ENCODE data around the gene UGT3A2. TPM values are rescaled to one million over a fixed set of nuclear protein-coding genes. Genes with fewer than 3 reads are reported as not detected.
"Not testable (repeated sequence)": the region's sequence is repeated elsewhere in the genome, so short reads cannot be mapped to it uniquely, and the experiment has no call there.

Gene UGT3A2
- polyA plus RNA-seq, 1 of the 3 experiments (the other 2 are of a cell fraction) = 0.05 TPM

DNA sequence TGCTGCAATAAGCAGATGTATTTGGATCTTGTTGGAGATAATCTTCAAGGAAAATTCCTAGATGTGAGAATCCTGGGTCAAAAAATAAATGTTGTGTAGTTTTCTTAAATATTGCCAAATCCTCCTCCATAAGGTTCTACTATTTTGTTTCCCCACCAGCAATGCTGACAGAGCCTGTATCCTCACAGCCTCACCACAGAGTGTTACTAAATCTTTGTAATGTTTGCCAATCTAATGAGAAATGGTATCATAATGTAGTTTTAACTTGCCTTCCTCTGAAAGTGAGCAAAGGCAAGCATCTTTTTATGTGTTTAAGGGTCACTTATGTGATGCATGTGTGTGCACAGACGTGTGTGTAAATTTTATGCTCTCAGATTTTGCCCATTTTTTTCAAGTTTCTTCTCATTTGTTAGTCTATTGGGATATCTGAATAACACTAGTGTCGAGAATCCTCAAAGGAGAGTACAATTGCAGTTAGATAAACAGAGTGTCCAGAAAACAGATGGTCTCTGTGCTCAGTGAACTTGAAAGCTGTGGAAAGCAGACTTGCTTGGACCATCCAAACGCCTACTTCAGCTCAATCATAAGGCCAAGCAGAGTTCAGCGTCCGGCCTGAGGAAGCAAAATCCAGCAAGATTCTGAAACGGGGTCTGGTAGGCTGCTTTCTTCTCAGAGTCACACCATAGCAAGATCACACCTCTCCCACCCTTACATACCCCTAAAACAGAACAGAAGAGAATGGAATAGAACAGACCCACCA, 39.8 kb downstream of the UGT3A2 start:
- DNase-seq = no peak
- H3K4me1 ChIP-seq (ENCODE audit: control insufficient read depth in 1 of 2, insufficient read depth in 2 of 2, low read depth in 1 of 2, low read length in 1 of 2) = peaks cover 0 to 20% of the 10 kb centered on the region in 2 experiments; a peak in 1 of 4 replicates
- H3K9me3 ChIP-seq = no peaks in the 10 kb centered on the region
- H3F3A ChIP-seq (replicated peaks; ENCODE audit: insufficient read depth) = no peaks in the 10 kb centered on the region
- no peaks in the 10 kb centered on the region for H4K20me1 ChIP-seq (ENCODE audit: insufficient read depth)
- H3K36me3 ChIP-seq (replicated peaks in 1 of 2; ENCODE audit: control insufficient read depth in 1 of 2, insufficient read depth in 2 of 2, low read length in 1 of 2) = no peaks in the 10 kb centered on the region
- no peak overlapping the region for H3K4me2 ChIP-seq
- no peak overlapping the region for H3K4me3 ChIP-seq (ENCODE audit: low read depth in 2 of 2, low read length in 1 of 2)
- POLR2A ChIA-PET = no interaction called here
- H3K27me3 ChIP-seq (ENCODE audit: insufficient read depth) = no peaks in the 10 kb centered on the region
- no peak for TF ChIP-seq GABPA (IDR thresholded peaks at IDR 0.05; ENCODE audit: low read depth)
- no peak for TF ChIP-seq RAD21 (IDR thresholded peaks at IDR 0.05; ENCODE audit: low read length)
- no peak for TF ChIP-seq MXI1 (IDR thresholded peaks at IDR 0.05; ENCODE audit: low read depth, low read length)
- no peak for TF ChIP-seq YY1 (IDR thresholded peaks at IDR 0.05; ENCODE audit: low read depth)
- no peak for TF ChIP-seq MEF2A (IDR thresholded peaks at IDR 0.05; ENCODE audit: borderline replicate concordance, low read depth)
- no peak for TF ChIP-seq SMC3 (IDR thresholded peaks at IDR 0.05; ENCODE audit: low read depth, low read length)
- TF ChIP-seq, protein P1, sequence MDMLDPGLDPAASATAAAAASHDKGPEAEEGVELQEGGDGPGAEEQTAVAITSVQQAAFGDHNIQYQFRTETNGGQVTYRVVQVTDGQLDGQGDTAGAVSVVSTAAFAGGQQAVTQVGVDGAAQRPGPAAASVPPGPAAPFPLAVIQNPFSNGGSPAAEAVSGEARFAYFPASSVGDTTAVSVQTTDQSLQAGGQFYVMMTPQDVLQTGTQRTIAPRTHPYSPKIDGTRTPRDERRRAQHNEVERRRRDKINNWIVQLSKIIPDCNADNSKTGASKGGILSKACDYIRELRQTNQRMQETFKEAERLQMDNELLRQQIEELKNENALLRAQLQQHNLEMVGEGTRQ (IDR thresholded peaks at IDR 0.05; ENCODE audit: borderline replicate concordance, low read depth, low read length) = no peak
- no peak for TF ChIP-seq FOXJ3 (CRISPR knock-in tag; IDR thresholded peaks at IDR 0.05)
- TF ChIP-seq JUND (IDR thresholded peaks at IDR 0.05) = no peak
- no peak for TF ChIP-seq TAF1 (IDR thresholded peaks at IDR 0.05; ENCODE audit: borderline replicate concordance, low read depth, low read length)
- no peak for TF ChIP-seq SIN3A (IDR thresholded peaks at IDR 0.05; ENCODE audit: borderline replicate concordance, low read depth, low read length)
- no peak for TF ChIP-seq EZH2phosphoT487 (IDR thresholded peaks at IDR 0.05; ENCODE audit: borderline replicate concordance, low read depth)
- no peak for TF ChIP-seq FOSL2 (IDR thresholded peaks at IDR 0.05; ENCODE audit: borderline replicate concordance, low read depth)
- TF ChIP-seq, protein P2, sequence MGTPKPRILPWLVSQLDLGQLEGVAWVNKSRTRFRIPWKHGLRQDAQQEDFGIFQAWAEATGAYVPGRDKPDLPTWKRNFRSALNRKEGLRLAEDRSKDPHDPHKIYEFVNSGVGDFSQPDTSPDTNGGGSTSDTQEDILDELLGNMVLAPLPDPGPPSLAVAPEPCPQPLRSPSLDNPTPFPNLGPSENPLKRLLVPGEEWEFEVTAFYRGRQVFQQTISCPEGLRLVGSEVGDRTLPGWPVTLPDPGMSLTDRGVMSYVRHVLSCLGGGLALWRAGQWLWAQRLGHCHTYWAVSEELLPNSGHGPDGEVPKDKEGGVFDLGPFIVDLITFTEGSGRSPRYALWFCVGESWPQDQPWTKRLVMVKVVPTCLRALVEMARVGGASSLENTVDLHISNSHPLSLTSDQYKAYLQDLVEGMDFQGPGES (IDR thresholded peaks at IDR 0.05; ENCODE audit: low read depth, low read length) = no peak
- no peak for TF ChIP-seq NRF1 (IDR thresholded peaks at IDR 0.05; ENCODE audit: low read depth, low read length)
- no peak for TF ChIP-seq RCOR1 (IDR thresholded peaks at IDR 0.05; ENCODE audit: low read length)
- TF ChIP-seq, protein P3, sequence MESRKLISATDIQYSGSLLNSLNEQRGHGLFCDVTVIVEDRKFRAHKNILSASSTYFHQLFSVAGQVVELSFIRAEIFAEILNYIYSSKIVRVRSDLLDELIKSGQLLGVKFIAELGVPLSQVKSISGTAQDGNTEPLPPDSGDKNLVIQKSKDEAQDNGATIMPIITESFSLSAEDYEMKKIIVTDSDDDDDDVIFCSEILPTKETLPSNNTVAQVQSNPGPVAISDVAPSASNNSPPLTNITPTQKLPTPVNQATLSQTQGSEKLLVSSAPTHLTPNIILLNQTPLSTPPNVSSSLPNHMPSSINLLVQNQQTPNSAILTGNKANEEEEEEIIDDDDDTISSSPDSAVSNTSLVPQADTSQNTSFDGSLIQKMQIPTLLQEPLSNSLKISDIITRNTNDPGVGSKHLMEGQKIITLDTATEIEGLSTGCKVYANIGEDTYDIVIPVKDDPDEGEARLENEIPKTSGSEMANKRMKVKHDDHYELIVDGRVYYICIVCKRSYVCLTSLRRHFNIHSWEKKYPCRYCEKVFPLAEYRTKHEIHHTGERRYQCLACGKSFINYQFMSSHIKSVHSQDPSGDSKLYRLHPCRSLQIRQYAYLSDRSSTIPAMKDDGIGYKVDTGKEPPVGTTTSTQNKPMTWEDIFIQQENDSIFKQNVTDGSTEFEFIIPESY (IDR thresholded peaks at IDR 0.05; ENCODE audit: borderline replicate concordance, low read depth) = no peak
- TF ChIP-seq, protein P4, sequence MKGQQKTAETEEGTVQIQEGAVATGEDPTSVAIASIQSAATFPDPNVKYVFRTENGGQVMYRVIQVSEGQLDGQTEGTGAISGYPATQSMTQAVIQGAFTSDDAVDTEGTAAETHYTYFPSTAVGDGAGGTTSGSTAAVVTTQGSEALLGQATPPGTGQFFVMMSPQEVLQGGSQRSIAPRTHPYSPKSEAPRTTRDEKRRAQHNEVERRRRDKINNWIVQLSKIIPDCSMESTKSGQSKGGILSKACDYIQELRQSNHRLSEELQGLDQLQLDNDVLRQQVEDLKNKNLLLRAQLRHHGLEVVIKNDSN (IDR thresholded peaks at IDR 0.05; ENCODE audit: borderline replicate concordance, low read depth) = no peak
- H3K79me2 ChIP-seq (ENCODE audit: insufficient read depth) = no peaks in the 10 kb centered on the region
- no peak overlapping the region for H3K9ac ChIP-seq
- CTCF ChIA-PET = no interaction called here
- H3K9me2 ChIP-seq = no peaks in the 10 kb centered on the region
- no peak overlapping the region for H2AFZ ChIP-seq (ENCODE audit: low read depth)
- H3K27ac ChIP-seq (ENCODE audit: low read depth in 2 of 2, low read length in 1 of 2) = no peak overlapping the region
- 21% methylated on average over 6 of the region's 6 CpGs for WGBS (ENCODE audit: low lambda C conversion rate)

DNA sequence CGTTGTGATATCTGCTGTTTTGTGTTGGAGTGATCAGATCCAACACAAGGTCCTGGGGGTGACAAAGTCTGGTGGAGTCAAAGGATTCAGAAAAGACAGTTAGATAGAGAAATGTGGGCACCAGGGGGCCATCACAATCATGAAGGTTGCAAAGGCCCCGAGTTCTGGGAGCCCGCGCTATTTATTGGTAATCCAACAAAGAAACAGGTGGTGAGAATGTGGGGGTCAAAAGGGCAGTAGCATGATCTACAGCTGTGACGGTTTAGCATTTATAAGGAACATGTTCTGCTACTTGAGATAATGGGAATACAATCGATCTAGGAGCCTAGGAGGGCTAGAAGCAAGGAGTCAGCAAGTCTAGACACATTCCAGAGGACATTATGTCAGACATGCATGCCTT, 44.4 kb downstream of the UGT3A2 start:
- H3K79me2 ChIP-seq (ENCODE audit: insufficient read depth); H3K4me3 ChIP-seq (ENCODE audit: low read depth in 2 of 2, low read length in 1 of 2); H3K4me1 ChIP-seq (ENCODE audit: control insufficient read depth in 1 of 2, insufficient read depth in 2 of 2, low read depth in 1 of 2, low read length in 1 of 2); H4K20me1 ChIP-seq (ENCODE audit: insufficient read depth); H2AFZ ChIP-seq (ENCODE audit: low read depth); H3F3A ChIP-seq (replicated peaks; ENCODE audit: insufficient read depth); H3K9me3 ChIP-seq; CTCF ChIA-PET; H3K9me2 ChIP-seq; H3K36me3 ChIP-seq (replicated peaks in 1 of 2; ENCODE audit: control insufficient read depth in 1 of 2, insufficient read depth in 2 of 2, low read length in 1 of 2); H3K4me2 ChIP-seq; H3K27ac ChIP-seq (ENCODE audit: low read depth in 2 of 2, low read length in 1 of 2); H3K9ac ChIP-seq; DNase-seq; POLR2A ChIA-PET; H3K27me3 ChIP-seq (ENCODE audit: insufficient read depth): not testable (repeated sequence)
- 41% methylated on average over 6 of the region's 6 CpGs for WGBS (ENCODE audit: low lambda C conversion rate)

DNA sequence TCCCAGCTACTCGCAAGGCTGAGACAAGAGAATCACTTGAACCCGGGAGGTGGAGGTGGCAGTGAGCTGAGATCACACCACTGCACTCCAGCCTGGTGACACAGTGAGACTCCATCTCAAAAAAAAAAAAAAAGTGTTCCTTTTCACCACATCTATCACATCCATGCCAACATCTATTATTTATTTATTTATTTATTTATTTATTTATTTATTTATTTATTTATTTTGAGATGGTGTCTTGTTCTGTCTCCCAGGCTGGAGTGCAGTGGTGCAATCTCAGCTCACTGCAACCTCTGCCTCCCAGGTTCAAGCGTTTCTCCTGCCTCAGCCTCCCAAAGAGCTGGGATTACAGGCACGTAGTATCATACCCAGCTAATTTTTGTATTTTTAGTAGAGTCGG, 47.1 kb downstream of the UGT3A2 start:
- H3K9me3 ChIP-seq; H3K9ac ChIP-seq; H3K79me2 ChIP-seq (ENCODE audit: insufficient read depth); H3K9me2 ChIP-seq; H3K27ac ChIP-seq (ENCODE audit: low read depth in 2 of 2, low read length in 1 of 2); H2AFZ ChIP-seq (ENCODE audit: low read depth); H3F3A ChIP-seq (replicated peaks; ENCODE audit: insufficient read depth); DNase-seq; H3K4me2 ChIP-seq; CTCF ChIA-PET; POLR2A ChIA-PET; H3K27me3 ChIP-seq (ENCODE audit: insufficient read depth); H3K4me1 ChIP-seq (ENCODE audit: control insufficient read depth in 1 of 2, insufficient read depth in 2 of 2, low read depth in 1 of 2, low read length in 1 of 2); H3K4me3 ChIP-seq (ENCODE audit: low read depth in 2 of 2, low read length in 1 of 2); H3K36me3 ChIP-seq (replicated peaks in 1 of 2; ENCODE audit: control insufficient read depth in 1 of 2, insufficient read depth in 2 of 2, low read length in 1 of 2); H4K20me1 ChIP-seq (ENCODE audit: insufficient read depth): not testable (repeated sequence)
- 27% methylated on average over 5 of the region's 5 CpGs for WGBS (ENCODE audit: low lambda C conversion rate)
